ENCODE measurements around the gene SNRPD1.
"Not testable (repeated sequence)": the region's sequence is repeated elsewhere in the genome, so short reads cannot be mapped to it uniquely, and the experiment has no call there.

The SNRPD1 gene

GRCh38 chr18:21612125-21613039 lies at the start of gene SNRPD1:
Gene SNRPD1, plus strand, starts transcription at chr18:21612314. Its CDS starts 116 bp downstream, at chr18:21612430.
- peak; percentile 72 for DNase-seq

DNA sequence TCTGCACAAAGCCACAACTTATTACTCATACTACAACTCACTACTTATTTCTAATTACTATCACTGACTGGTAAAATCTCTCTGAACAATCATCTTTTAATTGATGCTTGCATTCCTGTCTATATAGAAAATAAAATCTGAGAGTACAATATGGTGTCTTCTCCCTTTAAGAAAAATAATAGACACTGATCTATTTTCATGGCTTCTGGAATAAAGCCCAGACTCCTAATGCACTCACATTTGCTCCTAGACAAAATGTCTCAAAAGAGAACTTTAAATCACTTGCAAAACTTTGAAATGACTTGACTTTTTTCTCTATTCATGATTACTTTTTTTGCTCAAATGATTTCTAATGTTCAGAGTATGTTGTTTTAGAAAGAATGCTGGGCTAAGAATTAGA lies 40.3 kb upstream of the SNRPD1 start:
- DNase-seq = no peak

- DNase-seq = no peak
Observed at GRCh38 chr18:21575656-21576055, 36.5 kb upstream of the SNRPD1 start.

DNA sequence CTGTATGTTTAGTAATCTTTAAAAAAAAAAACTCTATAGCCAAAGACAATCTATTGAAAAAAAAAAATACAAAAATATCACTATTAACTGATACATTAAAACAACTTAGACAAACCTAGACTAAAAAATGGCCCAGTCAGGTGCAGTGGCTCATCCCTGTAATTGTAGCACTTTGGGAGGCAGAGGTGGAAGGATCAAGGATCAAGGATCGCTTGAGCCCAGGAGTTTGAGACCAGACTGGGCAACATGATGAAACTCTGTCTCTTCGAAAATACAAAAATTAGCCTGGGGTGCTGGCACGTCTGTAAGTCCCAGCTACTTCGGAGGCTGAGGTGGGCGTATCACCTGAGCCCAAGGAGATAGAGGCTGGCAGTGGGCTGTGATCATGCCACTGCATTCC lies 27.7 kb upstream of the SNRPD1 start:
- DNase-seq = no peak

DNA sequence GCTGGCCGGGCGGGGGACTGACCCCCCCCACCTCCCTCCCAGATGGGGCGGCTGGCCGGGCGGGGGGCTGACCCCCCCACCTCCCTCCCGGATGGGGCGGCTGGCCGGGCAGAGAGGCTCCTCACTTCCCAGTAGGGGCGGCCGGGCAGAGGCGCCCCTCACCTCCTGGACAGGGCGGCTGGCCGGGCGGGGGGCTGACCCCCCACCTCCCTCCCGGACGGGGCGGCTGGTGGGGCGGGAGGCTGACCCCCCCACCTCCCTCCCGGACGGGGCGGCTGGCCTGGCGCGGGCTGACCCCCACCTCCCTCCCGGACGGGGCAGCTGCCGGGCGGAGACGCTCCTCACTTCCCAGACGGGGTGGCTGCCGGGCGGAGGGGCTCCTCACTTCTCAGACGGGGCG lies 19.8 kb upstream of the SNRPD1 start:
- not testable (repeated sequence) for DNase-seq

DNA sequence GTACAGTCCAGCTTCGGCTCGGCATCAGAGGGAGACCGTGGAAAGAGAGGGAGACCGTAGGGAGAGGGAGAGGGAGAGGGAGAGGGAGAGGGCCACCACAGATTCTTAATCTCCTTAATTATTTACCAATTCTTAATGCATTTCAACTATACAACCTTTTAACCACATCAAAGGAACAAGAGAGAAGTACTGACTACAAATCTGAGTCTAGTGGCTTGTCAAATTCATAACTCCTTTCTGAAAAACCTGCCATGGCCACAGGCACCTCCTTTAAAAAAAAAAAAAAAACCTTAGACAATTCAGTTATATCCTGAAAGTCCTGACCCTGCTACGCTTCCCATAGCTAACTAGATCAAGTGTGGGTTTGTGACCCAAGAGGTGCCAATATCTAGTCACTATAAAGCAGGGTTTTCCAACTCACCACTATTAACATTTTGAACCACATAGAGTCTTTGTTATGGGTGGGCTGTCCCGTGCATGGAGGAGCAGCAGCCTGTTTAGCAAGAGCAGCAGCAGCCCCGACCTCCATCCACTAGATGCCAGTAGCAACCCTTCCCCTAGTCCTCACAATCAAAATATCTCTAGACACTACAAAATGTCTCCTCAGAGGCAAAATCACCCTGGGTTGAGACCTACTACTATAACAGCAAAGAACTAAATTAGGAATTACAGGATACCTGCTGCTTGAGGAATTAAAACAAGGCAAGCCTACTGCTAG lies 18.4 kb upstream of the SNRPD1 start:
- DNase-seq = no peak

GRCh38 chr18:21597620-21598019 lies 14.5 kb upstream of the SNRPD1 start:
- DNase-seq = no peak

DNA sequence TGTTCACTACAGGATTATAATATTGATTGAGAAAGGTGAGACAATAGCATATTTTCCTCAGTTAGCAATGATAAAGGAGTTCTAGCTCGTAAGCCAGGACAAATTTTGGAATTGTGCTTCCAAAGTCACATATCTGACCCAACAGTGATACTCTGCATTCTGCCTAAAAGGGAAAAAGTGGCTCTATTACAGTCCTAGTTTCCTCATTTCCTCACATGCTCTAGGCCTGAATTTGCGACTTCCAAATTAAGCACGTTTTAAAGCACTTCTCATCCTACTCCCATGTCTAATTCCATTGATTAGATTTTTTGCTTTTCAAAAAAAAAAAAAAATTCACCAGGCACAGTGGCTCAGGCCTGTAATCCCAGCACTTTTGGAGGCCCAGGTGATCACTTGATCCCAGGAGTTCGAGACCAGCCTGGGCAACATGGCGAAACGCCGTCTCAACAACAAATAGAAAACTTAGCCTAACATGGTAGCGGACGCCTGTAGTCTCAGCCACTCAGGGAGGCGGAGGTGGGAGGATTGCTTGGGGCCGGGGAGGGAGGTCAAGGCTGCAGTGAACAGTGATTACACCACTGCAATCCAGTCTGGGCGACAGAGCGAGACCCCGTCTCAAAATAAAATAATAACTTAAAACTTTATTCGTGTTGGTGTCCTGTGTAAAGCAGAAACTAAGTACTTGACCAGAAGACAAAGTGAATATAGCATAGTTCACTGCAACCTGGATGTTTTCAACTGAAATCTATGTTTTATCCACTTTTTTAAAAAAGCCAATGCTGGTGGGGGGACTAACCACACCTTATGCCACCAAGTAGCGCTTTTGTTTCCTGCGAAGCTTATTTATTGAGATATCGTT lies 13.2 kb upstream of the SNRPD1 start:
- no peak for DNase-seq

- no peak for DNase-seq
Observed at GRCh38 chr18:21599585-21600525, 12.3 kb upstream of the SNRPD1 start.

DNA sequence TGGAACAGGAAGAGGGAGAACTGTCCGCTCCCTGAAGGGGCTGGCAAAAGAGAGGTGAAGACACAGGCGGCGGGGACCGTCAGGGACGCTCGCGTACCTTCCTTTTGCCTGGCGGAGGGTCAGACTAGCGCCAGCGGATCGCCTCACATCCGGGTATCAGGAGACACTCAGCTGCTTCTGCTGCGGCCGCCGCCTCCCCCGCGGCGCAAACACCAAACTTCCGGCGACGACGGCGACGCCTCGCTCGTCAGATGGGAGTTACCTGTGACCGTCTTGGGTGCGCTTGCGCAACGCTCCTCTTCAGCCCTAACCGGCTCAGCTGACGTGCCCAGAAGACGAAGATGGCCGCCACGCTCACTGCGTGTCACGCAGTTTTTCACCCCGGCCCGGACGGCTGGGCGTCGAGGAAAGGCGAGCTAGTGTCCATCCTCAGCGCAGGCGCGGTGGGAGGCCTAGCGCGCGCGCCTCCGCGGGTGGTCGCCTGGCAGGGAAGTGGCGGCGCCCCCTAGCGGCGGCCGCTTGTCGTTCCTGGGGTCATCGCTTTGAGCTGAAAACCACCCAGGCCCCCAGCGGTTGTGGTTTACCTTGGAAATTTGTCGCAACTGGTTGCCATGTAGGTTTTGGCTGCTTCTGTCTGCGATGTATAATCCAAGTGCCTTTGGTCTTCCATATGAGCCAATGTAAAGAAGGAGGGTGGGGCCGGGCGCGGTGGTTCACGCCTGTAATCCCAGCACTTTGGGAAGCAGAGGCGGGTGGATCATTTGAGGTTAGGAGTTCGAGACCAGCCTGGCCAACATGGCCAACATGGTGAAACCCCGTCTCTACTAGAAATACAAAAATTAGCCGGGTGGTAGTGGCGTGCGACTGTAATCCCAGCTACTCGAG lies 11.3 kb upstream of the SNRPD1 start, which contains the start of gene ESCO1:
TSS of gene ESCO1 (minus strand) at position 179 of the 885 bp plus-strand sequence. CDS start 25,861 bp downstream, outside the sequence.
- DNase-seq = peak; percentile 95

DNA sequence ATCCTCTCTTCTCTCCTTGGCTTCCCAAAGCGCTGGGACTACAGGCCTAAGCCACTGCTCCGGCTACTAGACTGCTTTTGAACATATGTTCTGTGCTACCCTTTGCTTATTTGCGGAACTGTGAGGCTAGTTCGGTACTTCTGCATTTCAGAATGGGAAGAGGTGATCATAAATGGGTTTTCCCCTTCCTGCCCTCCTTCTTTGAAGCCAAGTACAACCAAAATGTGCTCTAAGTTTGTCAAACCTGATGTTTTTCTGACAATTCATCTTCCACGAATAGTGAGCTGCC lies 9.9 kb upstream of the SNRPD1 start:
- no peak for DNase-seq

DNA sequence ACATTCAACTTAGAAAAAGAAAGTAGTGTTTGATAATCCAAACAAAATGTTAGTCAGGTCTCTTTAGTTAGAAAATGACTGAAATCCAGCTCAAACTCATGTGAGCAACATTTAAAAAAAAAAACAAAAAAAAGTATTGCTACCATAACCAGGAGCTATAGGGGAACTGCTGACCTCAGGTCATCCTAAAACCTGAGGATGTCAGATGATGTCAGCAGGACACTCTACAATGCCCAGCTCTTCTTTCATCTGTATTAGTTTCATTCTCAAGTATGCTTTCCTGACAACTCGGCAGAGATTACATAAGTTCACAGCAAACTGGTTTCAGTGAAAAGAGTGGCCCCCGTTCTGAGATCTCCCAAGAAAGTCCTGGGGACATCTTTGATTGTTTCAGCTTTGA lies 7.4 kb upstream of the SNRPD1 start:
- DNase-seq = no peak

DNA sequence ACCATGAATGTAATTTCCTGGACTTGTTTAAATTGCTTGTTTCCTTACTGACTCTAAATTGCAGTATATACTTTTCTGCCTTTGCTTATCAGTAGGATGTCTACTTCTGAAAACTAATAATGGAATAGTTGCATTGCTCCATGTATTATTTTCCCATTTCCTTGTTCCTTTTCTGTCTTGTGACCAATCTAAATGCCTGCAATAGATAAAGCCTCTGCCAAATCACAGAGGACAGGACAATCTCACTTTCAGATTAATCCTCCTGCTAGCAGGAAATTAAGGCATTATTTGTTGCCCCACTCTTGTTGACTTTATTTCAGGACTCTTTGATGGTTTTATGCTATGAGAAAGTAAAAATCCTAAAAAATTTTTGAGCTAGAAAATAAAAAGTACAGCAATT lies 6.9 kb upstream of the SNRPD1 start:
- DNase-seq = no peak

GRCh38 chr18:21611401-21612124 lies 551 bp upstream of the SNRPD1 start:
- not testable (repeated sequence) for DNase-seq

DNA sequence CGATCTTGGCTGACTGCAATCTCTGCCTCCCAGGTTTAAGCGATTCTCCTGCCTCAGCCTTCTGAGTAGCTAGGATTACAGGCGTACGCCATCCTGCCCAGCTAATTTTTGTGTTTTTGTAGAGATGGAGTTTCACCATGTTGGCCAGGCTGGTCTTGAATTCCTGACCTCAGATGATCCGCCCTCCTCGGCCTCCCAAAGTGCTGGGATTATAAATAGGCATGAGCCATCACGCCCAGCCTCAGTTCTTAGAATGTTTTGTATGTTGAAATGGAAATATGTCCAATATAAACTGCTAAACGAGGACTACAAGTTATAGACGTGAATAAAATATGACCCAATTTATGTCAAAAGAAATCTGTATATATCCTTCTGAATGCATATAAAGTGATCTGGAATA lies 9.5 kb downstream of the SNRPD1 start:
- DNase-seq = not testable (repeated sequence)

GRCh38 chr18:21629089-21629832 lies 17.1 kb downstream of the SNRPD1 start:
- DNase-seq = no peak

DNA sequence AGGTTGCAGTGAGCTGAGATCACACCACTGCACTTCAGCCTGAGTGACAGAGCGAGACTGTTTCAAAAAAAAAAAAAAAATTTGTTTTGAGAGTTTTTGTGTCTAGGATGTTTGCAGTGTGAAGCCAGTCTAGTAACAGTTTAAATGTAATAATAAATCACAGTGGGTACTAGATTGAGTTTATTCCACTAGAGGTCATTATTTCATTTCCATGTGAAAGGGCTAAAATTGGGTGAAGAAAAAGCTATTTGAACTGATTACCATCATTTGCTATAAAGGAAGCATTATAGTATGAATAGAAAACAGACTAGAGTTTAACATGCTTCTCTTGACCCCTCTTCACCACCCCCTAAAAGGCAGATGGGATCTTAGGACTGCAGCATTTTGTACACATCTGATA lies 20.3 kb downstream of the SNRPD1 start:
- no peak for DNase-seq

- DNase-seq = no peak
Observed at GRCh38 chr18:21634588-21635199, 22.6 kb downstream of the SNRPD1 start.

GRCh38 chr18:21636769-21637168 lies 24.7 kb downstream of the SNRPD1 start:
- DNase-seq = no peak
